ENCODE data around the gene ZNRF3.

DNA sequence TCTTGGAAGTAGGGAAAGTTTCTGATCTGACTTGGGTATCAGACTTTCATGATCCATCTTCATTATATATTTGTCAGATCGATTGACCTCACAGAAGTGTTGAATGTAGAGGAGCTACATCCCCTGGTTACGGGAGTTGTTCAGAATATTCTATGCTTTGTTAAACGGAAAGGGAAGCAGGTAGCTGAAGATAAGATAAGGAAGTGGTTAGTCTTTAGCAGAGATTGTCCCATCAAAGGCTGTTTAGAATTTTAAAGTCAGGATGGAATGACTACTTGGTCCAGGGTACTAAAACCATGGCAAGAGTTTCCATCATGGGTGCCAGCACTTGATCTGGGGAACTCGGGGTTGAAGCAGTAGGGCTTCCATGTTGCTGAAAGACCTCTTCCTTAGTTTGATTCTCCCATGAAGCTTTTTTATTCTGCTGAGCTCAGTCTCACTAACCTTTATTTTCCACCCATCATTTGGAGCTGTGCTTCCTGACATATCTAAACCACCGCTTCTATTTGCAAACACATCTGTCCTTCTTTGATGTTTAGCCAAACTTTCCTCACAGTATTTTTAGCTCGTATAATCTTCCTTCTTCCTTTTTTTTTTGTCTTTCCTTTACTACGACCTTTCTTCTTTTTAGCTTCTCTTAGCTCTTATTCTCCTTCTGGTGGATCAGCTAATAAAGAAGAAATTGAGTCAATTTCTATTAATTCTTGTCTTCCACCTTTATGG lies 182.3 kb downstream of the ZNRF3 start:
- TF ChIP-seq, protein P1, sequence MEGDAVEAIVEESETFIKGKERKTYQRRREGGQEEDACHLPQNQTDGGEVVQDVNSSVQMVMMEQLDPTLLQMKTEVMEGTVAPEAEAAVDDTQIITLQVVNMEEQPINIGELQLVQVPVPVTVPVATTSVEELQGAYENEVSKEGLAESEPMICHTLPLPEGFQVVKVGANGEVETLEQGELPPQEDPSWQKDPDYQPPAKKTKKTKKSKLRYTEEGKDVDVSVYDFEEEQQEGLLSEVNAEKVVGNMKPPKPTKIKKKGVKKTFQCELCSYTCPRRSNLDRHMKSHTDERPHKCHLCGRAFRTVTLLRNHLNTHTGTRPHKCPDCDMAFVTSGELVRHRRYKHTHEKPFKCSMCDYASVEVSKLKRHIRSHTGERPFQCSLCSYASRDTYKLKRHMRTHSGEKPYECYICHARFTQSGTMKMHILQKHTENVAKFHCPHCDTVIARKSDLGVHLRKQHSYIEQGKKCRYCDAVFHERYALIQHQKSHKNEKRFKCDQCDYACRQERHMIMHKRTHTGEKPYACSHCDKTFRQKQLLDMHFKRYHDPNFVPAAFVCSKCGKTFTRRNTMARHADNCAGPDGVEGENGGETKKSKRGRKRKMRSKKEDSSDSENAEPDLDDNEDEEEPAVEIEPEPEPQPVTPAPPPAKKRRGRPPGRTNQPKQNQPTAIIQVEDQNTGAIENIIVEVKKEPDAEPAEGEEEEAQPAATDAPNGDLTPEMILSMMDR (IDR thresholded peaks at IDR 0.05) = no peak
- no peak for TF ChIP-seq POLR2A (IDR thresholded peaks at IDR 0.05)

Data from uterus (tissue), 2 donors.